ENCODE data around the gene PSD4.

The PSD4 gene

GRCh38 chr2:113209646-113210171 lies 35.9 kb downstream of the PSD4 start:
- DNase-seq: no peak

DNA sequence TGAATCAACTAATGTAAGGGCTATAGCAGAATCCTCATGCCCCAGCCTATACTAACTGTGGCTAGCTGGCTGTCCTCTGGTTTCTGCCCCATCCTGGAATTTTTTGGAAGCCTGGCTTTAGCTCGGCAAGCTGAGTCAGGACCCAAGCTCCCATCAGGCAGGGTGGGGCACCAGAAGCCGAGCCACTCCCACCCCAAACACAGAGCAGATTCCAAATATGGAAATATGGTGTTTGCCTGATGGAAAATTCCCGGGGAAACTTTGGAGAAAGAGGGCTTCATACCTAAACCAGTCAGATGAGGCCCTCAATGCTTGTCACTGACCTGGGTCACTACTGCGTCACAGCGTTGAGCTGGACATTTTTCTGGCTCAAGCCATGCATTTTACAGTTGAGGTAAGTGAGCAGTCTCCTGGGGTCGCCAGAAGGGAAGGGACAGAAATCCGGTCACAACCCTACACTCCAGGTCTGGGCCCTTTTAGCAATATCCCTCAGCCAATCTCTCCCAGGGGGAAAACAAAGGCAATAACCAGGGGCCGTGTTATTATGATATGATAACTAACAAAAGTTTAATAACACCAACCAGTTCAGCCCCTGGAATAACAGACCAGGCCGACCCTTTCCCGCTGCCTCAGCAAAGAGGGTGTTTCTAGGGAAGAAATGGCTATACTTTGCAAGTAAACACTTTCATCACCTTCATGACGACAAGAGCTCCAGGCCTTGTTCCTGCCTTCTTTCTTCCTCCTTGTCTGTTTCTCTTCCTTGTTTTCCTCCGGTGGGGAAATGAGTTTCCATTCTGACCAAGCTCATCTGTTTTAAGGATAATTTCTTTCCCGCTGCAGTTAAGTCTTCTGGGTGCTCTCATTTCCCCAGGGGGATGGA lies 37.7 kb downstream of the PSD4 start:
- peak; percentile 79 for DNase-seq

- DNase-seq: peak; percentile 49
Measured at GRCh38 chr2:113212245-113213060, 38.7 kb downstream of the PSD4 start.

- no peak for DNase-seq
Measured at GRCh38 chr2:113213061-113213930, 39.5 kb downstream of the PSD4 start.

DNA sequence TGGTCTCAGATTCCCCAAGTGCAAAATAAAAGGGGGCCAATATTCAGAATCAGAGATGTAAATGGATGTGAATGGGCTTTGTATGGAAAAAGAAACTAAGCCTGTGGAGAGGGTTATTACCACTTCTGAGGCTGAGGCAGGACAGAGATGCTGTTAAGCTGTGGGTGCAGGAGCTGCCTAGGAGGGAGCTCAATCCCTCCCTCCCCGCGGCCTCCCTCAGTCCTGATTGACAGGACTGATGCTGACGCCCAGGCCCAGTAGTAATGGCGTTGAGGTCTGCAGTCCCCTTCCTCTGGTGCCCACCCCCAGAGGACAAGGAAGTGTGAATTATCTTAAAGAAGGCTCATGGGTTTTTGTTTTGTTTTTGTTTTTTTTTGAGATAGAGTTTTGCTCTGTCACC lies 40.4 kb downstream of the PSD4 start:
- DNase-seq: no peak

- no peak for DNase-seq
Measured at GRCh38 chr2:113215056-113215455, 41.3 kb downstream of the PSD4 start.

- DNase-seq: no peak
Measured at GRCh38 chr2:113216321-113216720, 42.5 kb downstream of the PSD4 start.

DNA sequence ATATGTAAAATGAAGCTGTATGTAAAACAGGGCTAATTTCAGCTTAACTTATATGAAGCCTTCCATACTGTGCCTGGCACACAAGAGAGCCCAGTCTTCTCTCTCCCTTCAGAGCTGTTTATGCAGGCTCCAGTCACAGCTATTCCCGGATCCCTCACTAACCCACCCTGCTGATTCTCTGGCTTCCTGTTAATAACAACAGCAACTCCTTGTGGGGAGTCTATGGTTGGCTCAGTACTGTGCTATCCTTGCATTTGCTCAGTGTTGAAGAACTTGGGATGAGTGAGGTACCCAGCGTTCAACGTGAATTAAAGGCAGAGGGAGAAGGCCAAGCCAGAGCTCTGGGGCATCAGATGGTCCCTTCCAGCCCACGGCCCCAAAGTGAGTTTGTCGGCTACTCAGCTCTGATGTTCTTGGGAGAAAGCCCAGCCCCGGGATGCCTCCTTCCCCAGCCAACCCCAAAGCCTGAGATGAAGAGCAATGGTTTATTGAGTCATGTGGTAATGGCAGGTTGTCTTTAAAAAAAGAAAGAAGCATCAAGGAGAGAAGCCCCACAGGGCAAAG lies 43.2 kb downstream of the PSD4 start:
- DNase-seq: no peak

GRCh38 chr2:113217455-113218282 lies 43.9 kb downstream of the PSD4 start:
- DNase-seq: no peak

DNA sequence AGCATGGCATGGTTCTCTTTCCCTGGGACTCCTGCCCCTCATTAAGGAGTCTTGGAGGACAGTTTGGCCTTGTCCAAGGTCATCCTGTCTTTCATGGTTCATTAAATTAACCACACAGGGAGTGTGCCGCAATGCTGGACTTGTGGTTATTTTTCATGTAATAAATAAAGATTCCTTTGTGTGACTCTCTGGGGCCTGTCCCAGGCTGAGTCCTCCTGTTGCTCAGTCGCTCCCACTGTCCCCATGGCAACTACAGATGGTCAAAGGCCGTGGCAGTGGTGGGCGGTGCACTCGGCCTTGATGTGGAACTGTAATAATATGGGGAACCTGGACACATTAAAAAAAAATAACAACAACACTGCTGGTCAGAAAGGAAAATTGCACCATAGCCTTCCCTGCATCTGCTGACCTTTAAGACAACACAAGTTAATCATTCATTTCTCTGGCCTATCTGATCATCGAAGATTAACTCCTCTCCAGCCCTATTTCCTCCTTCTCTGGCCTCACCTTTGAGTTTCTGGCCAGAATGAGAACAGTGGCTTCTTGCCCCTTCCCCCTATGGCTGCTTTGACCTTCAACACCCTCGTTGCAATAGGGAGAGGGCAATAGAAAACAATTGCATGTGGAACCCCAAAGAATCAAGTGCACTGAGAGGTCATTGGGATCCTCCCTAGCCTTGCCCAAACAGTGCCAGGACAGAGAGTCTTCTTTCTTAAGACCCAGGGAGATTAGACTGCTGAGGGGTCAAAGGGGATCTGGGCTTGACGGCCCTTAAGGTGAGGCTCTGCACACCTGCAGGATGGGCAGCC lies 44.7 kb downstream of the PSD4 start:
- peak; percentile 93 for DNase-seq

DNA sequence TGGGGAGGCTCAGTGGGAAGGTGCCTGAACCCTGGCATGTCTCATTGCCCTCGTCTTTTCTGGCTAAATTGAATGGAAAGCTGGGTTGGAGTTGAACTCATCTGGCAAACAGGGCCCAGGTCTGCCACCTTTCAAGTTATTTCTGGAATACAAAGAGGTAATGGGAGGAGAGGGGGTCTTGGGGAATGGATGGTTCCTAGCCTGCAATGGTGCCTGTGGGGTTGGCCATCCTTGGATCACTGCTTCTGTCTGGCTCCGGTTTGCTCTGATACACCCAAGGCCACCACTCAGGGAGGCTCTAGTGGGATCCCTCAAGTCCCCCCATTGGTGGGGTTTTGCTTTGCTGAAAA lies 45.3 kb downstream of the PSD4 start:
- DNase-seq: no peak

- DNase-seq: no peak
Measured at GRCh38 chr2:113219525-113219888, 45.7 kb downstream of the PSD4 start.

GRCh38 chr2:113219889-113220641 lies 46.3 kb downstream of the PSD4 start:
- DNase-seq: peak; percentile 89

DNA sequence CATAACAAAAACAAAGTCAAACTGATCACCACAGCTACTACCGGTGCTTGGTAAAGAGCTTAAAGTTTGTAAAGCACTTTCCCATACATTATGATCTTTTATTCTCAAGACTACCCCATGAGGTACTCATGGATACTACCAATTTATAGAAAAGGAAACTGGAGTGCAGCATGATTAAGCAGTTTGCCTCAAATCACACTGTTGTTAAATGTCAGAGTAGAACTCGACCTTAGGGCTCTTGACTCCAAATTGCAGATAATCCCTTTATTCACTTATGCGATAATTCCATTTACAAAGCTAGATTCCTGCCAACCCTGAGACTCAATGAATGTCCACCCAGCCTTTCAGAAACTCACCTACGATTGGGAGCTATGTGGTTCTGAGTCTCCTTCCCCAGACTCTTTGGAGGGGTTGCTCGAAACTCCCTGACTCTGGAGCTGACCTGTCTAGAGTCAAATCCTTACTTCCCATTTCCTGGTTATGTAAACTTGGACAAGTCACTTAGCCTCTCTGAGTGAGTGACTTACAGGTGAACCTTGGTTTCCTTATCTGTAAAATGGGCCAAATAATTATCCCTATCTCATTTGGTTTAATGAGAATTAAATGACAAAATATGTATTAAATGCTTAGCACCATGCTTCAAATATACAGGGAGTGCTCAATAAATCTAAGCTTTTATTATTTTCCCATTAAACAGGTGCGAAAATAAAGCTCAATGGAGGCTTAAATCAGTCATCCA lies 47.4 kb downstream of the PSD4 start:
- peak; percentile 55 for DNase-seq

- DNase-seq: no peak
Measured at GRCh38 chr2:113221846-113222245, 48.1 kb downstream of the PSD4 start.

DNA sequence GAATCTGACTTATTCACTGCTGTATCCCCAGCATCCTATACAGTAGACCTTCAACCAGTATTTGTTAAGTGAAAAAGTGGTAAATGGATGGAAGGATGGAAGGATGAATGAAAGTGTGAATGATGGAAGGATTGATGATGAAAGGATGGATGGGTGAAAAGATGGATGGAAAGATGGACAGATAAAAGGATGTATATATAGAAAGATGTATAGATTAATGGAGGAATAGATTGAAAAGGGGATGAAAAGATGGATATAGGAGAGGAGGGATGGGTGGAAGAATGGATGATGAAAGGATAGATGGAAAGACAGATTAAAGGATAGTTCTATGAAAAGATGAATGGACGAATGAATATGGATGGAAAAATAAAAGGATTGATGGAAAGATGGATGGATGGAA lies 50.0 kb downstream of the PSD4 start:
- DNase-seq: no peak

GRCh38 chr2:113224647-113225236 lies 51.0 kb downstream of the PSD4 start:
- peak; percentile 51 for DNase-seq
